GM12865 (cell line): ENCODE results near the gene UBE2M.
"Not testable (repeated sequence)": the region's sequence is repeated elsewhere in the genome, so short reads cannot be mapped to it uniquely, and the experiment has no call there.

Experiments used
- DNase-seq: peaks from one replicate; pipeline ENCODE4 v3.0.0; 2010; ENCODE audit warnings: low read depth
- H3K4me3 ChIP-seq: 2 replicates; pipeline ENCODE4 v1.5.1; 2011; ENCODE audit warnings: mild to moderate bottlenecking, low read depth, low read length, control low read depth
- CTCF ChIP-seq: IDR thresholded peaks from 2 replicates; pipeline ENCODE4 v1.5.1; 2011; ENCODE audit warnings: low read length, control low read depth, low read depth, inconsistent platforms; ENCODE audit not compliant: insufficient read depth; ENCODE audit errors: missing control alignments

The UBE2M gene

GRCh38 chr19:58547323-58548312 is 10.8 kb downstream of the UBE2M start:
- no peak for DNase-seq
- no peak overlapping the region for H3K4me3 ChIP-seq
- no peak for TF ChIP-seq CTCF

GRCh38 chr19:58546019-58546530 is 12.3 kb downstream of the UBE2M start:
- H3K4me3 ChIP-seq = peak overlapping the region; percentile 76
- DNase-seq = no peak
- no peak for TF ChIP-seq CTCF

GRCh38 chr19:58545286-58546018 is 13.0 kb downstream of the UBE2M start:
- no peak for TF ChIP-seq CTCF
- peak overlapping the region; percentile 76 for H3K4me3 ChIP-seq
- DNase-seq = no peak

GRCh38 chr19:58544591-58545285 is 13.7 kb downstream of the UBE2M start:
- DNase-seq = peak; percentile 72
- H3K4me3 ChIP-seq = peak overlapping the region; percentile 76
- TF ChIP-seq CTCF = no peak

GRCh38 chr19:58543826-58544590 is 14.4 kb downstream of the UBE2M start, which contains the start of gene TRIM28:
TSS of gene TRIM28 (plus strand) at chr19:58544064. CDS start at chr19:58544758, 694 bp downstream.
- peak; percentile 99 for DNase-seq
- no peak for TF ChIP-seq CTCF

GRCh38 chr19:58542641-58543372 is 15.6 kb downstream of the UBE2M start:
- DNase-seq, H3K4me3 ChIP-seq: not testable (repeated sequence)

More at GRCh38 chr19:58543826-58544590, 14.4 kb downstream of the UBE2M start, which contains the start of gene TRIM28:
- H3K4me3 ChIP-seq = peak within 1 kb of the TSS; percentile 76

- not testable (repeated sequence) for DNase-seq, H3K4me3 ChIP-seq
Measured at GRCh38 chr19:58539169-58539559, 19.2 kb downstream of the UBE2M start.
